SK-N-MC (cell line): ENCODE data around the gene FHOD3.

Experiments
- EZH2 ChIP-seq: fragments of 200-600 bp; sonication (generic); IDR thresholded peaks from one replicate; pipeline ENCODE4 v1.6.1; 2017; ENCODE audit warnings: antibody characterized with exemption
- POLR2AphosphoS5 ChIP-seq: IDR thresholded peaks from 2 replicates; pipeline ENCODE4 v1.6.1; 2012; ENCODE audit warnings: mild to moderate bottlenecking, low read depth, low read length, borderline replicate concordance

DNA sequence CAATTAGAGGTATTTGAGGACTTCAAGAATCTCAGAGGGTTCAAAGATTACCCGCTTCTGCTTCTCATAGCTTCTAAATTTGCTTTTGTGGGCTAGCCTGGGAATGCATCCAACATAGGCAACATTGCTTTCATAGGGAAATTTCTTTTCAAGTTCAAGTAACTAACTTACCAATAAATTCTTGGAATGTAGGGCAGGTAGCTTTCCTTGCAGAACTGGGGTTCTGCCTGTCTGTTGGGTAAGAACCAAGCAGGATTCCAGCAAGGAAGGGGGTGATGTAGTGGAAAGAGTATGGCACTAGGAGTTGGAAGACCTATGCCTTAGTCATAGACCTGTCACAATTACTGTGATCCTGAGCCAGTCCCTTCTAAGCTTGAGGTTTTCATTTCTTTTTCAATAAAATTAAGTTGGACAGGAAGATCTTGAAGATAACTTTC, 164.1 kb downstream of the FHOD3 start:
- TF ChIP-seq EZH2 = no peak
- no peak for TF ChIP-seq POLR2AphosphoS5
